Measurements from ENCODE around the gene MKS1. TPM values are rescaled to one million over a fixed set of nuclear protein-coding genes. Genes with fewer than 3 reads are reported as not detected.

Gene MKS1
- total RNA-seq, 1 experiment from 2014 or later: 24.8 TPM

- no peaks in the 10 kb centered on the region for H4K20me1 ChIP-seq (ENCODE audit: control insufficient read depth, insufficient read depth, insufficient read length)
- Mint-ChIP-seq H3K36me3 (ENCODE audit: insufficient read depth in 1 of 3, low read depth in 3 of 3) (no peaks in the 10 kb centered on the region), H3K9me3 (peaks cover 0 to 3% of the 10 kb centered on the region in 2 experiments; a peak in 1 of 5 replicates), H3K27ac (no peak overlapping the region), H3K27me3 (ENCODE audit: low read depth) (peaks cover 53% of the 10 kb centered on the region), H3K4me1 (0 out of 4 replicates have a peak, but pooled peaks cover 0 to 3% of the 10 kb centered on the region in 2 experiments), H3K4me3 (no peak overlapping the region)
- no CpG with 5 or more reads among the region's 2 CpGs for WGBS (ENCODE audit: extremely low coverage, insufficient read length, low lambda C conversion rate)
- H4K91ac ChIP-seq (ENCODE audit: insufficient read length, low read depth, low read length): no peak overlapping the region
- no peaks in the 10 kb centered on the region for H3K4me1 ChIP-seq (ENCODE audit: insufficient read depth, low read length)
- no peaks in the 10 kb centered on the region for H3K23me2 ChIP-seq (ENCODE audit: insufficient read length, low read depth, low read length, poor library complexity, severe bottlenecking)
- no peak overlapping the region for H4K8ac ChIP-seq (replicated peaks; ENCODE audit: insufficient read length, low read depth, low read length)
- H3K18ac ChIP-seq (ENCODE audit: insufficient read length, low read depth, low read length): no peak overlapping the region
- H2BK12ac ChIP-seq (ENCODE audit: insufficient read length, low read depth, low read length): no peak overlapping the region
- H3K9me3 ChIP-seq (ENCODE audit: control insufficient read depth, low read depth, low read length): no peaks in the 10 kb centered on the region
- no peaks in the 10 kb centered on the region for H3K27me3 ChIP-seq (ENCODE audit: insufficient read depth, low read length)
- H4K5ac ChIP-seq (ENCODE audit: insufficient read length, low read depth, low read length): no peak overlapping the region
- H3T11ph ChIP-seq (ENCODE audit: low read length): no peak overlapping the region
- H3K79me2 ChIP-seq (ENCODE audit: insufficient read depth, low read length): no peaks in the 10 kb centered on the region
- H3K9ac ChIP-seq (ENCODE audit: extremely low read depth, insufficient read length, low read length): no peak overlapping the region
- no peak overlapping the region for H2BK20ac ChIP-seq (ENCODE audit: low read depth, low read length, poor library complexity, severe bottlenecking)
- peak; percentile 78 for TF ChIP-seq CTCF (conservative IDR thresholded peaks at IDR 0.05)
- H2BK120ac ChIP-seq (ENCODE audit: low read depth, low read length, poor library complexity, severe bottlenecking): no peak overlapping the region
- no peaks in the 10 kb centered on the region for H3K79me1 ChIP-seq (ENCODE audit: insufficient read depth, low read depth, low read length, poor library complexity, severe bottlenecking)
- H2BK15ac ChIP-seq (ENCODE audit: low read depth, low read length): no peak overlapping the region
- no peak overlapping the region for H3K23ac ChIP-seq (ENCODE audit: insufficient read length, low read depth, low read length)
- DNase-seq: peak; percentile 85
- H3K4me2 ChIP-seq (ENCODE audit: insufficient read depth, insufficient read length, low read length): no peak overlapping the region
- no peak overlapping the region for H3K56ac ChIP-seq (ENCODE audit: insufficient read length, low read depth, low read length)
- H2AFZ ChIP-seq (ENCODE audit: low read length): no peak overlapping the region
- H3K14ac ChIP-seq (ENCODE audit: insufficient read depth, low read length): no peak overlapping the region
- no peak overlapping the region for H2AK5ac ChIP-seq (ENCODE audit: insufficient read length, low read length)
- H3K27ac ChIP-seq (ENCODE audit: insufficient read length, low read depth, low read length): no peak overlapping the region
- no peak overlapping the region for H3K4ac ChIP-seq (ENCODE audit: low read depth, low read length)
- H2BK5ac ChIP-seq (ENCODE audit: insufficient read length, low read length): no peak overlapping the region
Observed at GRCh38 chr17:58172369-58173071, 46.5 kb downstream of the MKS1 start.
